ENCODE results near the gene CASP2.
A peak's percentile ranks its signal among the peaks of the same experiment; 100 is the strongest.

CASP2 gene

GRCh38 chr7:143287935-143288826 lies at the start of gene CASP2:
Gene CASP2 (plus strand): TSS chr7:143288351. CDS start chr7:143288456, 105 bp downstream.
- Mint-ChIP-seq H3K27ac (peak within 1 kb of the TSS; percentile 93), H3K9me3 (peaks cover 11% of the 10 kb centered on the region), H3K4me3 (peak within 1 kb of the TSS; percentile 97), H3K36me3 (peaks cover 43% of the 10 kb centered on the region), H3K27me3 (peaks cover 4% of the 10 kb centered on the region), H3K4me1 (peaks cover 71% of the 10 kb centered on the region)
- peak; percentile 99 for DNase-seq
- CTCF ChIA-PET = interaction anchor here (0.6 to 1.8 kb wide), 8 partner anchors 9 to 901 kb away, joined by 3 to 13 read pairs (median 4); no protein-coding TSS in a partner anchor

- Mint-ChIP-seq H3K27me3 (peaks cover 20% of the 10 kb centered on the region), H3K27ac (no peak overlapping the region), H3K36me3 (peaks cover 21% of the 10 kb centered on the region), H3K9me3 (peaks cover 32% of the 10 kb centered on the region), H3K4me1 (peaks cover 46% of the 10 kb centered on the region), H3K4me3 (no peak overlapping the region)
- CTCF ChIA-PET = interaction anchor here (0.8 to 6.9 kb wide), 39 partner anchors 8 to 1502 kb away, joined by 3 to 185 read pairs (median 6); partner anchors contain the start of genes CASP2, CLCN1, GSTK1 and SSBP1
- no peak for DNase-seq
Measured at GRCh38 chr7:143239813-143240212, 48.3 kb upstream of the CASP2 start.

DNA sequence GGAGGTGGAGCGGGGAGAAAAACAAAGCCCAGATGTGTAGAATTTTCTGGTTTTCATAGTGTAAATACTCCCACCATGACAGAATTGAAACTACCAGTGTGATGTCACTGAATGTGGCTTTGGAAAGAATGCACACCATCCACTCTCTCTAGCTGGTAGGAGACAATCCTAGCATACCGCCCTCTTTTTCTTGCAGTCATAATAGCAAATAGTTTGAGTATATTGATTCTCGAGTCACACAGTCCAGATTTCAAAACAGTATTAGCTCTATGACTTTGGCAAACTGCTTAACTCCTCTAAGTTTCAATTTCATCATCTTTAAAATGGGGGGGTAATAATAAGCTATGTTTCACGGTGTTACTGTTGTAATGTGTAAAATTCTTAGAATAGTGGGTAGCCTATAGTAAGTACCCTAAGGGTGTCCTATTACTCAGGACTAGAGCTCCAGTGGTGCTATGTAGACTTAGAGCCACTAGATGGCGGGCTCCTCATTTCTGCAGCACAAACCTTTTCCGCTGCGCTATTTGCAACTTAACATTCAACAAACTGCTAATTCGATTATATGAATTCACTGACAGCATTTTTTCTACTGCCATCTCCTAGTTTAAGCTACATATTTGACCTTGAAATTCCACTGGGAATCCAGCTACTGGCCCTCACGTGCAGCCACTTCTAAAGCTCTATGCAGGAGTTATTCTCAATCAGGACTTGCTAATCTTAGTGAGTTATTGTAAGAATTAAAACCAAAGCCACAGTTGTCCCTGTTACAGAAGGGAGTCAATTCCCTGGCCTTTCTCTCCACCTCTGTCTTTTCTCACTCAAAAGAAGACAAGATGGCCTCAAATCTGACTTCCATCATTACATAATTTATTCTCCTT lies 47.6 kb upstream of the CASP2 start:
- peaks cover 14% of the 10 kb centered on the region for H3K27me3 Mint-ChIP-seq
- CTCF ChIA-PET = interaction anchor here (0.6 to 6.9 kb wide), 50 partner anchors 8 to 1502 kb away, joined by 3 to 185 read pairs (median 6); partner anchors contain the start of genes CASP2, CLCN1, EPHA1 and GSTK1

DNA sequence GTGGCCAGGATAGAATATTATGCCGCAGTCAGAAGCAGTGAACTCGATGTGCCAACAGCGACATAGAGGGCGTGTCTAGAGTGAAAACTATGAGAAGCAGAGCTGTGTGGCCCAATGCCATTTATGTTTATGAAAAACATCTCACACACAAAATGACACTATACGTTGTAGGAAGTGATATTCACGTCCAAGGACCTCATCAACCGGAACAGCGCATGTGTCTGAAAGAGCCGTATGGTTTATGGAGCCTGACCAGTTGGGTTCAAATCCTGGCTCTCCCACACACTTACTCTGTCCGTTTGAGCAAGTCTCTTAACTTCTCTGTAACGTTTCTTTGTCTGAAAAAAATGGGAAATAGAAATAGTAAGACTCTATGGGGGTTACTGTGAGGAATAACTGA lies 45.8 kb upstream of the CASP2 start:
- peaks cover 7% of the 10 kb centered on the region for H3K27me3 Mint-ChIP-seq
- no peak for DNase-seq
- peaks cover 70% of the 10 kb centered on the region for H3K4me1 Mint-ChIP-seq
- H3K4me3 Mint-ChIP-seq = no peak overlapping the region
- H3K36me3 Mint-ChIP-seq = peaks cover 25% of the 10 kb centered on the region
- peaks cover 23% of the 10 kb centered on the region for H3K9me3 Mint-ChIP-seq
- no peak overlapping the region for H3K27ac Mint-ChIP-seq
- CTCF ChIA-PET = interaction anchor here (0.7 to 6.9 kb wide), 7 partner anchors 14 to 167 kb away, joined by 3 to 185 read pairs (median 17); no protein-coding TSS in a partner anchor

More for the DNA sequence above, 47.6 kb upstream of the CASP2 start:
- peak overlapping the region; percentile 1 for H3K27ac Mint-ChIP-seq
- peaks cover 28% of the 10 kb centered on the region for H3K9me3 Mint-ChIP-seq
- peaks cover 53% of the 10 kb centered on the region for H3K4me1 Mint-ChIP-seq
- peak; percentile 82 for DNase-seq
- peaks cover 23% of the 10 kb centered on the region for H3K36me3 Mint-ChIP-seq
- H3K4me3 Mint-ChIP-seq = no peak overlapping the region

GRCh38 chr7:143243111-143243510 lies 45.0 kb upstream of the CASP2 start:
- Mint-ChIP-seq H3K27me3 (no peaks in the 10 kb centered on the region), H3K4me1 (peaks cover 76% of the 10 kb centered on the region), H3K9me3 (peaks cover 18% of the 10 kb centered on the region), H3K27ac (no peak overlapping the region), H3K36me3 (peaks cover 24% of the 10 kb centered on the region), H3K4me3 (no peak overlapping the region)
- CTCF ChIA-PET = interaction anchor here (0.7 to 6.9 kb wide), 9 partner anchors 37 to 228 kb away, joined by 3 to 185 read pairs (median 4); no protein-coding TSS in a partner anchor
- DNase-seq = no peak

GRCh38 chr7:143243614-143244013 lies 44.5 kb upstream of the CASP2 start:
- H3K9me3 Mint-ChIP-seq = peaks cover 21% of the 10 kb centered on the region
- no peaks in the 10 kb centered on the region for H3K27me3 Mint-ChIP-seq
- no peak for DNase-seq
- CTCF ChIA-PET = interaction anchor here (0.9 to 6.9 kb wide), 8 partner anchors 36 to 228 kb away, joined by 3 to 185 read pairs (median 4); no protein-coding TSS in a partner anchor
- H3K36me3 Mint-ChIP-seq = peaks cover 27% of the 10 kb centered on the region
- H3K4me1 Mint-ChIP-seq = peaks cover 80% of the 10 kb centered on the region
- peak overlapping the region; percentile 72 for H3K27ac Mint-ChIP-seq
- H3K4me3 Mint-ChIP-seq = no peak overlapping the region

DNA sequence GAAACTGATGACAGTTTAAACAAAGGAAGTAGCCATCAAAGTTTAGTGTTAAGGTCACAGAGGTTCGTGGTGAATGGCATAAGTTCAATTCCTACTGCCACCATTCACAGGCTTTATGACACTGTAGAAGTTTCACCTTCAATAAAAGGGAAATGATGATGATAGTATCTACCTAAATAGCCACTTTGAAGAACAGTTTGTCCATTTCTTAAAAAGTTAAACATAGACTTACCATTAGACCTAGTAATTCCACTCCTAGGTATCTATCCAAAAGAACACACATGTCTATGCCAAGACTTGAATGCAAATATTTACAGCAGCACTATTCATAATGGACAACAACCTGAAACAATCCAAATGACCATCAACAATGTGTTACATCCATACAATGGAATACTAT lies 43.8 kb upstream of the CASP2 start:
- H3K4me1 Mint-ChIP-seq = peaks cover 83% of the 10 kb centered on the region
- H3K9me3 Mint-ChIP-seq = peaks cover 24% of the 10 kb centered on the region
- no peak overlapping the region for H3K4me3 Mint-ChIP-seq
- CTCF ChIA-PET = interaction anchor here (1.3 to 6.9 kb wide), 5 partner anchors 45 to 173 kb away, joined by 3 to 185 read pairs (median 4); no protein-coding TSS in a partner anchor
- peaks cover 34% of the 10 kb centered on the region for H3K36me3 Mint-ChIP-seq
- H3K27ac Mint-ChIP-seq = peak overlapping the region; percentile 88
- no peak for DNase-seq
- no peaks in the 10 kb centered on the region for H3K27me3 Mint-ChIP-seq

- CTCF ChIA-PET = interaction anchor here (0.9 to 1.4 kb wide), 4 partner anchors 11 to 55 kb away, joined by 3 to 6 read pairs (median 5); no protein-coding TSS in a partner anchor
- H3K4me1 Mint-ChIP-seq = peaks cover 90% of the 10 kb centered on the region
- H3K9me3 Mint-ChIP-seq = peaks cover 31% of the 10 kb centered on the region
- peaks cover 41% of the 10 kb centered on the region for H3K36me3 Mint-ChIP-seq
- H3K27me3 Mint-ChIP-seq = no peaks in the 10 kb centered on the region
- H3K4me3 Mint-ChIP-seq = no peak overlapping the region
- peak overlapping the region; percentile 88 for H3K27ac Mint-ChIP-seq
- no peak for DNase-seq
Measured at GRCh38 chr7:143245123-143245522, 43.0 kb upstream of the CASP2 start.

GRCh38 chr7:143247372-143247771 lies 40.8 kb upstream of the CASP2 start:
- Mint-ChIP-seq H3K27me3 (no peaks in the 10 kb centered on the region), H3K36me3 (peaks cover 58% of the 10 kb centered on the region), H3K9me3 (peaks cover 43% of the 10 kb centered on the region), H3K4me1 (peaks cover 89% of the 10 kb centered on the region), H3K4me3 (no peak overlapping the region), H3K27ac (no peak overlapping the region)
- CTCF ChIA-PET = interaction anchor here (1.2 to 1.8 kb wide), 3 partner anchors 10 to 52 kb away, joined by 3 to 5 read pairs (median 4); no protein-coding TSS in a partner anchor
- no peak for DNase-seq

DNA sequence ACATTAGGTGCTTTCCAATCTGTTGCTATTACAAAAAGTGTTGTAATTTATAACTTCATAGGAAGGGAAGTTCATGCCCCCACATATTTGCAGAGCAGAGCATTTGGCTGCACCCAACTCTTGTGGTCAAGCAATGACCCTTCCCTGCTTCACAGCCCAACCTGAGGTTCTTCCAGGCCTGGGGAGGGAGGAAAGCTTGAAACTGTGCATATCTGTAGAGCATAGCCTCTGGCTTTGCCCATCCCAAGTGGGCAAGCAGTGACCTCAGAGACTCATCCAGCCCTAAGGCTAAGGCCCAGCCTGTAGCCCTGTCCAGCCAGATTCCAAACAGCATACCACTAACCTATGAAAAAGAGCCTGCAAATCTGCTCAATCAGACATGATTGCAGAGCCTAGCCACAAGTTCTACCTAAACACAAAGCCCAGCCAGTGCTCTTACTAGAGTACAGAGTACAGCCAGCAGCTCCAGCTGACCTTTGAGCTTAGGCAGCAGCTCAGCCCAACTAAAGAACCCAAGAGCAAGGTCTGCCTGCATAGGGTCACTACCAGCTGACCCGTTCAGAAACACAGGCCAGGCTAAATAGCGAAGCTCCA lies 39.3 kb upstream of the CASP2 start:
- H3K27me3 Mint-ChIP-seq = no peaks in the 10 kb centered on the region
- H3K27ac Mint-ChIP-seq = peak overlapping the region; percentile 30
- CTCF ChIA-PET = interaction anchor here (1.3 to 2.0 kb wide), 4 partner anchors 9 to 56 kb away, joined by 3 to 10 read pairs (median 6); no protein-coding TSS in a partner anchor
- no peak overlapping the region for H3K4me3 Mint-ChIP-seq
- H3K4me1 Mint-ChIP-seq = peaks cover 90% of the 10 kb centered on the region
- peaks cover 69% of the 10 kb centered on the region for H3K36me3 Mint-ChIP-seq
- H3K9me3 Mint-ChIP-seq = peaks cover 54% of the 10 kb centered on the region
- DNase-seq = no peak

DNA sequence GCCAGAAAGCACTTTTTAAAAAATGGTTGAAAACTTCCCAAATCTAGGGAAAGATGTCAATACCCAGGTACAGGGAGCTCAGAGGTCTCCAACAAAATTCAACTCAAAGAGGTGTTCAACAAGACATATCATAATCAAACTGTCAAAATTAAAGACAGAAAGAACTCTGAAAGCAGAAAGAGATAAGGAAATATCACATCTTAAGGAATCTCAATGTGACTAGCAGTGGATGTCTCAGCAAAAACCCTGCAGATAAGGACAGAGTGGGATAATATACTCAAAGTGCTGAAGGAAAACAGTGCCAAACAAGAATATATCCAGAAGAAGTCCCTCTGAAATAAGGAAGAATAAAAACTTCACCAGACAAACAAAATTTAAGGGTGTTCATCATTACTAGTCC lies 38.0 kb upstream of the CASP2 start:
- CTCF ChIA-PET = interaction anchor here (1.3 to 2.0 kb wide), 4 partner anchors 10 to 55 kb away, joined by 3 to 10 read pairs (median 6); no protein-coding TSS in a partner anchor
- Mint-ChIP-seq H3K36me3 (peaks cover 73% of the 10 kb centered on the region), H3K9me3 (peaks cover 55% of the 10 kb centered on the region), H3K4me1 (peaks cover 89% of the 10 kb centered on the region), H3K4me3 (no peak overlapping the region), H3K27me3 (no peaks in the 10 kb centered on the region), H3K27ac (peak overlapping the region; percentile 82)
- no peak for DNase-seq

- Mint-ChIP-seq H3K36me3 (peaks cover 71% of the 10 kb centered on the region), H3K27ac (peak overlapping the region; percentile 82), H3K9me3 (peaks cover 57% of the 10 kb centered on the region), H3K27me3 (no peaks in the 10 kb centered on the region), H3K4me3 (no peak overlapping the region), H3K4me1 (peaks cover 89% of the 10 kb centered on the region)
- CTCF ChIA-PET = interaction anchor here (1.2 to 2.0 kb wide), 3 partner anchors 11 to 54 kb away, joined by 5 to 6 read pairs (median 6); no protein-coding TSS in a partner anchor
- DNase-seq = no peak
Measured at GRCh38 chr7:143250822-143251221, 37.3 kb upstream of the CASP2 start.

DNA sequence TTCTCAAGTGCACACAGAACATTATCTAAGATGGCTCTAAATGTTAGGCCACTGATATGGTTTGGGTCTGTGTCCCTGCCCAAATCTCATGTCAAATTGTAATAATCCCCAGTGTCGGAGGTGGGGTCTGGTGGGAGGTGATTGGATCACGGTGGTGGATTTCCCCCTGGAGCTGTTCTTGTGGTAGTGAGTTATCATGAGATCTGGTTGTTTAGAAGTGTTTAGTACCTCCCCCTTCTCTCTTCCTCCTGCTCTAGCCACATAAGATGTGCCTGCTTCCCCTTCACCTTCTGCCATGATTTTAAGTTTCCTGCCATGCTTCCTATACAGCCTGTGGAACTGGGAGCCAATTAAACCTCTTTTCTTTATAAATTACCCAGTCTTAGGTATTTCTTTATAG lies 36.1 kb upstream of the CASP2 start:
- Mint-ChIP-seq H3K4me1 (peaks cover 88% of the 10 kb centered on the region), H3K36me3 (peaks cover 61% of the 10 kb centered on the region), H3K27ac (peak overlapping the region; percentile 82), H3K4me3 (no peak overlapping the region), H3K9me3 (peaks cover 50% of the 10 kb centered on the region), H3K27me3 (no peaks in the 10 kb centered on the region)
- CTCF ChIA-PET = interaction anchor here (1.2 kb wide), 1 partner anchor 12 kb away, joined by 6 read pairs; no protein-coding TSS in a partner anchor
- peak; percentile 42 for DNase-seq

Data from activated naive CD4-positive, alpha-beta T cell treated with anti-CD3 and anti-CD28 coated beads, Interleukin-2, amount 10 ng/mL, durations not matched to agents 7 days and 5 days (primary cell).